Memory B cell (primary cell): ENCODE measurements around the gene HMX2.
A peak's percentile ranks its signal among the peaks of the same experiment; 100 is the strongest.

Source experiments
- ATAC-seq: fragments of 150-1000 bp; cut with Tn5 transposase; 2 replicates; pipeline ENCODE4 v1.10.0; 2021; ENCODE audit warnings: low read depth, mild to moderate bottlenecking, moderate library complexity
- DNase-seq, 2 donors: peaks; one replicate each; pipeline ENCODE4 v3.0.0; 2022; ENCODE audit warnings: low spot score in 2 of 2
- H3K27ac Mint-ChIP-seq: one replicate; pipeline ENCODE4 v1.8.0; 2022; ENCODE audit warnings: mild to moderate bottlenecking, moderate library complexity, mixed read lengths
- H3K27me3 Mint-ChIP-seq: one replicate; pipeline ENCODE4 v1.8.0; 2022; ENCODE audit warnings: mixed read lengths
- H3K36me3 Mint-ChIP-seq: one replicate; pipeline ENCODE4 v1.8.0; 2022; ENCODE audit warnings: mild to moderate bottlenecking, mixed read lengths
- H3K4me1 Mint-ChIP-seq: one replicate; pipeline ENCODE4 v1.8.0; 2022; ENCODE audit warnings: mixed read lengths
- H3K4me3 Mint-ChIP-seq: one replicate; pipeline ENCODE4 v1.8.0; 2022; ENCODE audit warnings: mild to moderate bottlenecking, moderate library complexity, mixed read lengths
- H3K9me3 Mint-ChIP-seq: one replicate; pipeline ENCODE4 v1.8.0; 2022; ENCODE audit warnings: mixed read lengths

Gene HMX2

DNA sequence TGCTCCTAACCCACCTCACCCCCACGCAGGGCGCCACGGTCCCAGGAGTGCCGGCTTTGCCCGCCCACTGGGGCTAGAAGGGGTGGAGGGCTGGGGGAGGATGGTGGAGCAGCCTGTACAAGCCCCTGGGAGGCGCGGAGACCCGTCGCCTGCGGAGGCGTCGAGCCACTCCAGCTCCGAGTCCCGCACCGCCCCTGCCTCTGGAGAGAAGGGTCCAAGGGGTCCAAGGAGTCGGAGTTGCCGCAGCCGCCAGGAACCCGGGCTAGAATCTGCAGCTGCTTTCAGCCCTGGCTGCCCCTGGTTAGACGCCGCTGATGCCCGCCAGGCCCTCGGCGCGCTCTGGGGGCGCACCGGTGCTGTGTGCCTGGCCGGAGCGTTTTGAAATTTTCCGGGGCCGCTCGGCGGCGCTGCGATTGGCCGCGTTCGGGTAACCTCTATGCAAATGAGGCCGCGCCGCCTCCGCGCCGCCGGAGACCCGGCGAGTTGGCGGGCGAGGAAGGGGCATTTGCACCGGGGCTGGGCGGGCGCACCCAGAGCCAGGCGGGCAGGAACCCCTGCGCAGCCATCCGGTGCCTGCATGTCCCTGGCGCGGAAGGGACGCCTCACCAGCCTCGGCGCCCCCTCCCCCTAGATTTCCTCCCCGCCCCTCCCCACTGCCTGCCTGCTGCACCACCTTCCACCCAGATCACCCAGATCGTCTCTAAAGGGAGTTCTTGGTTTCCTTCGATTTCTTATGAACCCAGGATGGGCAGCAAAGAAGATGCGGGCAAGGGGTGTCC is at the start of gene HMX2:
Gene HMX2, plus strand, starts transcription at position 502 of the 779 bp plus-strand sequence. Its CDS starts 243 bp downstream, at position 745.
- peak within 1 kb of the TSS; percentile 84 for H3K27ac Mint-ChIP-seq
- DNase-seq (peak in 1 of 2 donors; percentile 39), ATAC-seq (peak; percentile 23)
- peaks cover 11% of the 10 kb centered on the region for H3K4me1 Mint-ChIP-seq
- peaks cover 28% of the 10 kb centered on the region for H3K27me3 Mint-ChIP-seq
- peaks cover 3% of the 10 kb centered on the region for H3K36me3 Mint-ChIP-seq
- peak within 1 kb of the TSS; percentile 46 for H3K4me3 Mint-ChIP-seq
- H3K9me3 Mint-ChIP-seq, result no peaks in the 10 kb centered on the region

DNA sequence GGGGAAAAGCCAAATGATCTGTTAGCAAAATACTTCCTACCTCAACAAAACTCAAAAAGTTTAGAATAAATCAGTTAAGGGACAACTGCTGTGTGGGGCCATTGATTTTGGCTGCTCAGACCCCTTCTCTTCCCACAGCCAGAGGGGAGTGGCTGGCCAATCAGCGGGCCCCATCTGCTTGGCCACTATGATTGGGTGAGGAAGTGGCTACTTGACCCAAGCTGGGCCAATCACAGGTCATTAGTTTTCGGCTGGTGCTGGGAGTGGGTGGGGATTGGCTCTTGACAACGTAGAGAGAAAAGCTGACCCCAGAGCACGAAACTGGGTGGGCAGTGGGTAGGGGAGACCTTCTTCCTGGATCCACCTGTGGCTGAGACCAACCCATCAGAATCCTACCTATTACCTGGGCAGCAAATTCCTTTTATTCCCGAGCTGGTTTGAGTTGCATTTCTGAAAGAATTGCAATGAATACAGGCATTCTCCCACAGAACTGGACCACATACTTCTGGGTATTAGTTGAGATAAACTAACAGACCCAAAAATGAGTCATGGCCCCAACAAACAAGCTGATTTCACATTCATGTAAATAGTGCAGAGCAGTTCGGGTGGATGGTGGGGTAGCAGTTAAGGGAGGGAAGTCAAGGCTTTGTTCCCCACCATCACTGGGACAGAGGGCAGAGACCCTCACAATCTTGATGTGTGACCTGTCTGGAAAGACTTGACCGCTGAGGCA is 47.7 kb upstream of the HMX2 start:
- no peak overlapping the region for H3K27ac Mint-ChIP-seq
- no peaks in the 10 kb centered on the region for H3K4me1 Mint-ChIP-seq
- H3K36me3 Mint-ChIP-seq, result no peaks in the 10 kb centered on the region
- peaks cover 4% of the 10 kb centered on the region for H3K27me3 Mint-ChIP-seq
- H3K4me3 Mint-ChIP-seq, result no peak overlapping the region
- DNase-seq (no peak), ATAC-seq (no peak)
- H3K9me3 Mint-ChIP-seq, result no peaks in the 10 kb centered on the region

DNA sequence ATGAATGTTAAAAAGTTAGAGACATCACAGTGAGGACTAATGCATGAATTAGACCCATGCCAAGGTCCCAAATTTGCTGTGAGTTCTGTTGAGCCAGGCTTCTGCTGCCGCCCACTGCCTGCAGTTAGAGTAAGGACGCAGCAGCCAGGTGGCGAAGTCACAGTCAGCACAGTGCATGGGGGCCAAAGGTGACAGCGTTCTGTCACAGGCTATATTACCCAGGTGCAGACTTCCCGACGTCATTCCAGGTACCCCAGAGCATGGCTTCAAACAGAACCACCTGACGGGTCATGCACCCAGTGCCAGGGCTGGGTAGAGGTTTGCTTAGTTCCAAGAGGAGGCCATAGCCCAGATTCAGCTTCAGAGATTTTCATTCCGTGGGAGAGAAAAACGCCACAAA is 46.1 kb upstream of the HMX2 start:
- no peak for ATAC-seq
- no peak overlapping the region for H3K4me3 Mint-ChIP-seq
- no peak for DNase-seq
- H3K27ac Mint-ChIP-seq, result no peak overlapping the region
- H3K27me3 Mint-ChIP-seq, result peaks cover 4% of the 10 kb centered on the region
- H3K9me3 Mint-ChIP-seq, result no peaks in the 10 kb centered on the region
- no peaks in the 10 kb centered on the region for H3K36me3 Mint-ChIP-seq
- H3K4me1 Mint-ChIP-seq, result no peaks in the 10 kb centered on the region

GRCh38 chr10:123102673-123103072 is 45.3 kb upstream of the HMX2 start:
- peaks cover 2% of the 10 kb centered on the region for H3K27me3 Mint-ChIP-seq
- H3K27ac Mint-ChIP-seq, result no peak overlapping the region
- no peak overlapping the region for H3K4me3 Mint-ChIP-seq
- DNase-seq, result no peak
- H3K36me3 Mint-ChIP-seq, result no peaks in the 10 kb centered on the region
- H3K9me3 Mint-ChIP-seq, result no peaks in the 10 kb centered on the region
- ATAC-seq, result no peak
- H3K4me1 Mint-ChIP-seq, result no peaks in the 10 kb centered on the region

DNA sequence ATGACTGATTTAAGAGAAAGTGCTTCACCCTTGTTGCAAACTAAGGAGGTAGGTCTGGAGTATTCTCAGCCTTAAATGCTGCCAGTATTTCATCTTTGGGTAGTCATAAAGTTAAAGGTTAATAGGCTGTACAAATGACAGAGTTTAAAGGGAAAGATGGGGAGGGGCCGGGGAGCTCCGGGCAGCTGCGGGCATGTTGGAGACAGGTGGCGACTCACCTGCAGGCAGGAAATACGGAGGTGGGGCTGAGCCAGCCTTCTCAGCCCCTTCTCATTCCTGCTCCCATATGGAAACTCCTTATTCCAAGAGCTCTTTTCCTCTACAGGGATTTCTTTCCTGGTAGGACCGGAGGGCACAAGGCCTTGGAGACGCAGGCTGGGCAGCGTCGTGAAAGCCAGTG is 44.0 kb upstream of the HMX2 start:
- DNase-seq (no peak), ATAC-seq (no peak)
- no peak overlapping the region for H3K27ac Mint-ChIP-seq
- peaks cover 3% of the 10 kb centered on the region for H3K27me3 Mint-ChIP-seq
- H3K4me3 Mint-ChIP-seq, result no peak overlapping the region
- H3K36me3 Mint-ChIP-seq, result no peaks in the 10 kb centered on the region
- H3K9me3 Mint-ChIP-seq, result no peaks in the 10 kb centered on the region
- H3K4me1 Mint-ChIP-seq, result no peaks in the 10 kb centered on the region

- Mint-ChIP-seq H3K4me1 (no peaks in the 10 kb centered on the region), H3K9me3 (no peaks in the 10 kb centered on the region), H3K4me3 (no peak overlapping the region), H3K27ac (no peak overlapping the region), H3K36me3 (no peaks in the 10 kb centered on the region), H3K27me3 (peaks cover 6% of the 10 kb centered on the region)
- no peak for ATAC-seq
- DNase-seq, result no peak
These were observed 38.5 kb upstream of the HMX2 start for GRCh38 chr10:123109466-123109865.

GRCh38 chr10:123117644-123118417 is 30.1 kb upstream of the HMX2 start:
- Mint-ChIP-seq H3K27ac (no peak overlapping the region), H3K4me3 (no peak overlapping the region), H3K27me3 (peaks cover 19% of the 10 kb centered on the region), H3K36me3 (no peaks in the 10 kb centered on the region), H3K9me3 (no peaks in the 10 kb centered on the region), H3K4me1 (no peaks in the 10 kb centered on the region)
- DNase-seq (no peak), ATAC-seq (no peak)

GRCh38 chr10:123119081-123119480 is 28.9 kb upstream of the HMX2 start:
- Mint-ChIP-seq H3K36me3 (no peaks in the 10 kb centered on the region), H3K27ac (no peak overlapping the region), H3K27me3 (peaks cover 21% of the 10 kb centered on the region), H3K4me3 (no peak overlapping the region), H3K4me1 (no peaks in the 10 kb centered on the region), H3K9me3 (no peaks in the 10 kb centered on the region)
- DNase-seq, result no peak
- no peak for ATAC-seq

- ATAC-seq (no peak), DNase-seq (no peak)
- Mint-ChIP-seq H3K4me1 (no peaks in the 10 kb centered on the region), H3K27ac (no peak overlapping the region), H3K9me3 (peaks cover 4% of the 10 kb centered on the region), H3K27me3 (peaks cover 35% of the 10 kb centered on the region), H3K36me3 (no peaks in the 10 kb centered on the region), H3K4me3 (no peak overlapping the region)
These were observed 21.7 kb upstream of the HMX2 start for GRCh38 chr10:123126246-123126645.

GRCh38 chr10:123129618-123130271 is 18.2 kb upstream of the HMX2 start:
- Mint-ChIP-seq H3K4me3 (no peak overlapping the region), H3K4me1 (peaks cover 8% of the 10 kb centered on the region), H3K27me3 (peaks cover 43% of the 10 kb centered on the region), H3K27ac (no peak overlapping the region), H3K36me3 (no peaks in the 10 kb centered on the region), H3K9me3 (peaks cover 4% of the 10 kb centered on the region)
- ATAC-seq, result no peak
- no peak for DNase-seq

DNA sequence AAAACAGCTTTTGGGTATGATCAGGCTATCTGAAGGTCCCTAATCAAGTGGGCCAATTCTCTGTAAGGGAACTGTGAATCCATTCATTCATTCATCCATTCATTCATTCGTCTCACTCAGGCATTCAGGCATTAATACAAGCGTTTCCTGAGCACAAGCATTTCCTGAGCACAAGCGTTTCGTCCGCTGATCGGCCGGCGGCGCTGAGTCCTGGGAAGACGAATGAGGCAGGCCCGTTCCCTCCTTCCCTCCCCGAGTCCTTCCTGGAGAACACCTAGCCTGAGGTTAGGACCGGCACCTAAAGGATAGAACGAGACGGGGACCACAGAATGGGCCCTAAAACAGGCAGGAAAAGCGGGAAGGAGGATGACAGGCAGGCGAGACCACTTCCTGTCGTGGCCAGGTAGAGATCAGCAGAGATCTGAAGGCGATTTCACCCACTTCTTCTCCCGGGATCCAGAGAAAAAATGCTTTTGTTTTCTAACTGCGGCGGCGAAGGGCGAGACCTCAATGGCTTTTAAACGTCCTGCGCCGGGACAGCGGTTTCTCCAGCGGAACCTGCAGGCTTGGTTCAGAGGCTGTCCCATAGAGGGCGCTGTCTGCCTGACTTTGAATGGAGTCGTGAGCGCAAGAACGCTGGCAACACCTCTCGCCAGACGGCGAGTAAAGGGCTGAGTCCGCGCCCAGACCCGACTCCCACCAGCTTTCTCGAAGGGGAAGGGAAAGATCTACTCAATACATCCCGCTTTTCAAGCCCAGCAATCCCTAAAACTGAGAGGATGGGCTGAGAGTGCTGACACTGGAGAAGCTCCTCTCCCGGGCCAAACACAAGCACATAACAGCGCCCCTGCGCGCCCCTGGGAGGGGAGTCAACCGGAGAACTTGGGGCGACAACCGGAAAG is 15.1 kb upstream of the HMX2 start:
- Mint-ChIP-seq H3K4me1 (peaks cover 8% of the 10 kb centered on the region), H3K9me3 (peaks cover 2% of the 10 kb centered on the region), H3K36me3 (no peaks in the 10 kb centered on the region), H3K4me3 (peak overlapping the region; percentile 57), H3K27me3 (peaks cover 36% of the 10 kb centered on the region), H3K27ac (peak overlapping the region; percentile 51)
- ATAC-seq (peak; percentile 72), DNase-seq (peak; percentile 79 to 84)

DNA sequence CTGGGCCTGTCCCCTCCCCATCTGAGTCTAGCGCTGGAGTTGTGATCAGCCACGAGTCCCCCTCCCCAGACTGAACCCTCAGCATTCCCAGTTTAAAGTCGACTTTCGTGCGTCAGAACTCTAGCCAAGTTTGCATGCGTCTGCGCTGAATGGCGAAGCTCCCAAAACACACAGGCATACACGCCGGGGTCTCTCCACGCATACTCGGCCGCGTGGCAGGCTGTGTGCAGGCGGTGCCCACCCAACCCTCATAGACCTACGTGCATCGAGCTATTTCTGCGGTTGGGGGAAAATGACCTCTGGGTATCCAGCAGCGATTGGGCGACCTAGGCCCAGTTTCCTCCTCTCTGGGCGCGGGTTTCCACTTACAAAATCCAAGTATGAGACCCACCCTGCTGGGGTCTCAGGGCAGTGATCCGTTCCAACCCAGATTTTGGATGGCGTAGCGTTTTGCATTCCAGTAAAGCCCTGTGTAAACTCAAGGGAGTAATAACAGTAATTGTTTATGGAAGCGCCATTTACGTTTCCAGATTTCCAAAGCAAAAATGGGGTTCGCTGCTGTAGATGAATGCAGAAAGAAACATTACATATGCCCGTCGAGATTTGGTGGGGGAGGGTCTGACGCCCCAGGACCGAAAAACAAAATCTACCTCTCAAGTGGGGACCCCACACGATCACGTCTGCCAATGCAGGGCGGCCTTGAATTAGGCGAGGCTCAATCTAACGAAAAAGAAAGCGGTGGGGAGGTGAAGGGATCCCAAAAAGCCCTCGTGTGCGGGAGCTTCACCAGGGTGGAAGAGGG is 14.2 kb upstream of the HMX2 start:
- H3K36me3 Mint-ChIP-seq, result no peaks in the 10 kb centered on the region
- no peak for ATAC-seq
- peaks cover 2% of the 10 kb centered on the region for H3K9me3 Mint-ChIP-seq
- peaks cover 33% of the 10 kb centered on the region for H3K27me3 Mint-ChIP-seq
- no peak overlapping the region for H3K4me3 Mint-ChIP-seq
- peaks cover 8% of the 10 kb centered on the region for H3K4me1 Mint-ChIP-seq
- peak overlapping the region; percentile 51 for H3K27ac Mint-ChIP-seq
- no peak for DNase-seq
